OCI-LY7 (cell line): Measurements from ENCODE around the gene ULK3. TPM values are rescaled to one million over a fixed set of nuclear protein-coding genes. Genes with fewer than 3 reads are reported as not detected.

Experiments used
- BruUV-seq: library from RNA; stranded (reverse); fragments of 400-500 nt; replicated peaks from 2 replicates; lab custom pipeline; 2021; lab: Mats Ljungman, UMichigan
- CTCF ChIA-PET: fragments of 300-600 bp; sonication (Branson Sonifier 250); formaldehyde crosslinking; loops from one replicate; lab custom pipeline; 2022; ENCODE audit warnings: antibody characterized with exemption; ENCODE audit not compliant: unreplicated experiment; lab: Charles Lee
- POLR2A ChIA-PET: fragments of 300-600 bp; sonication (Branson Sonifier 250); formaldehyde crosslinking; loops from one replicate; lab custom pipeline; 2022; ENCODE audit warnings: antibody characterized with exemption; lab: Charles Lee
- DNase-seq: peaks from one replicate; pipeline ENCODE4 v3.0.0-alpha.2; 2015; ENCODE audit warnings: low spot score
- H2AFZ ChIP-seq: fragments of 200-600 bp; sonication (generic), shearing (Covaris generic); 2 replicates; pipeline ENCODE4 v1.6.1; 2014; ENCODE audit warnings: mild to moderate bottlenecking, antibody characterized with exemption, low read length, moderate library complexity
- H3K27ac ChIP-seq: fragments of 200-600 bp; sonication (generic); 2 replicates; pipeline ENCODE4 v1.5.1; 2014; ENCODE audit warnings: mixed run types, low read depth, mild to moderate bottlenecking, moderate library complexity, low read length, inconsistent platforms; ENCODE audit not compliant: poor library complexity, severe bottlenecking
- H3K36me3 ChIP-seq: fragments of 200-600 bp; sonication (generic); 2 replicates; pipeline ENCODE4 v1.6.1; 2014; ENCODE audit warnings: mild to moderate bottlenecking, antibody characterized with exemption, low read length, moderate library complexity, mixed read lengths; ENCODE audit not compliant: insufficient read depth
- H3K4me1 ChIP-seq: fragments of 200-600 bp; sonication (generic); 2 replicates; pipeline ENCODE4 v1.5.1; 2014; ENCODE audit warnings: mild to moderate bottlenecking, low read length; ENCODE audit not compliant: insufficient read depth, poor library complexity, severe bottlenecking
- H3K4me2 ChIP-seq: fragments of 200-600 bp; sonication (generic); 2 replicates; pipeline ENCODE4 v1.6.1; 2014; ENCODE audit warnings: mild to moderate bottlenecking, low read length
- H3K4me3 ChIP-seq: fragments of 200-600 bp; sonication (generic); 2 replicates; pipeline ENCODE4 v1.5.1; 2014; ENCODE audit warnings: mild to moderate bottlenecking, low read depth, low read length; ENCODE audit not compliant: poor library complexity, severe bottlenecking
- H3K79me2 ChIP-seq: fragments of 200-600 bp; sonication (generic); 2 replicates; pipeline ENCODE4 v1.6.1; 2016; ENCODE audit warnings: low read depth, mild to moderate bottlenecking, low read length, moderate library complexity, mixed read lengths; ENCODE audit not compliant: insufficient read depth
- H3K9me2 ChIP-seq: fragments of 200-600 bp; sonication (generic); 2 replicates; pipeline ENCODE4 v1.6.1; 2016; ENCODE audit warnings: mild to moderate bottlenecking, low read length, mixed read lengths; ENCODE audit not compliant: insufficient read depth
- H3K9me3 ChIP-seq: fragments of 200-600 bp; sonication (generic); 2 replicates; pipeline ENCODE4 v1.6.1; 2014; ENCODE audit warnings: mild to moderate bottlenecking, mixed run types, low read length, mixed read lengths
- H4K20me1 ChIP-seq: fragments of 200-600 bp; sonication (generic); 2 replicates; pipeline ENCODE4 v1.6.1; 2014; ENCODE audit warnings: mild to moderate bottlenecking, antibody characterized with exemption, low read length, moderate library complexity, mixed read lengths; ENCODE audit not compliant: insufficient read depth
- EZH2phosphoT487 ChIP-seq: fragments of 200-600 bp; sonication (generic); IDR thresholded peaks from 2 replicates; pipeline ENCODE4 v1.6.1; 2018; ENCODE audit warnings: low read depth, borderline replicate concordance, mild to moderate bottlenecking, mixed run types, antibody characterized with exemption, low read length, moderate library complexity, mixed read lengths
- intact Hi-C: fragments of 100-400 bp; cut with micrococcal nuclease; formaldehyde crosslinking; loops from one replicate; pipeline ENCODE4 v1.10.0; 2022; ENCODE audit not compliant: unreplicated experiment
- total RNA-seq, 2 experiments: library from RNA; depleted of rRNA in 1 of 2; stranded (reverse); fragments of >200 nt in 1 of 2; shearing (Covaris generic) in 1 of 2; gene quantifications; 2 replicates each; pipeline ENCODE4 v1.2.3, GENCODE V29; 2014 to 2022
- TF ChIP-seq, protein P1 (sequence below): fragments of 200-600 bp; sonication (generic); conservative IDR thresholded peaks from 2 replicates; pipeline ENCODE4 v1.5.1; 2014; ENCODE audit warnings: mild to moderate bottlenecking, antibody characterized with exemption, low read length, moderate library complexity, mixed read lengths

ULK3 gene
- total RNA-seq, 2 experiments from 2014 or later, result 31.7 to 46.4 TPM

DNA sequence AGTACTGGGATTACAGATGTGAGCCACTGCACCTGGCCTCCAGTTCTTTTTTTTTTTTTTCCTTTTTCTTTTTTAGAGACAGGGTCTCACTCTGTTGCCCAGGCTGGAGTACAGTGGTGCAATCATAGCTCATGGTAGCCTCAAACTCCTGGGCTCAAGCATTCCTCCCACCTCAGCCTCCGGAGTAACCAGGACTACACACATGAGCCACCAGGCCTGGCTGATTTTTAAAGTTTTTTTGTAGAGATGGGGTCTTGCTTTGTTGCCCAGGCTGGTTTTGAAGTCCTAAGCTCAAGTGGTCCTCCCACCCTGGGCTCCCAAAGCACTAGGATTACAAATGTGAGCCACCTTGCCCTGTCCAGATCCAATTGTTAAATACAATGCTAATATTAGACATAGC is 13.6 kb upstream of the ULK3 start:
- peaks cover 43% of the 10 kb centered on the region for H3K4me1 ChIP-seq
- no peak for TF ChIP-seq EZH2phosphoT487
- TF ChIP-seq, protein P1, sequence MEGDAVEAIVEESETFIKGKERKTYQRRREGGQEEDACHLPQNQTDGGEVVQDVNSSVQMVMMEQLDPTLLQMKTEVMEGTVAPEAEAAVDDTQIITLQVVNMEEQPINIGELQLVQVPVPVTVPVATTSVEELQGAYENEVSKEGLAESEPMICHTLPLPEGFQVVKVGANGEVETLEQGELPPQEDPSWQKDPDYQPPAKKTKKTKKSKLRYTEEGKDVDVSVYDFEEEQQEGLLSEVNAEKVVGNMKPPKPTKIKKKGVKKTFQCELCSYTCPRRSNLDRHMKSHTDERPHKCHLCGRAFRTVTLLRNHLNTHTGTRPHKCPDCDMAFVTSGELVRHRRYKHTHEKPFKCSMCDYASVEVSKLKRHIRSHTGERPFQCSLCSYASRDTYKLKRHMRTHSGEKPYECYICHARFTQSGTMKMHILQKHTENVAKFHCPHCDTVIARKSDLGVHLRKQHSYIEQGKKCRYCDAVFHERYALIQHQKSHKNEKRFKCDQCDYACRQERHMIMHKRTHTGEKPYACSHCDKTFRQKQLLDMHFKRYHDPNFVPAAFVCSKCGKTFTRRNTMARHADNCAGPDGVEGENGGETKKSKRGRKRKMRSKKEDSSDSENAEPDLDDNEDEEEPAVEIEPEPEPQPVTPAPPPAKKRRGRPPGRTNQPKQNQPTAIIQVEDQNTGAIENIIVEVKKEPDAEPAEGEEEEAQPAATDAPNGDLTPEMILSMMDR, result no peak
- no peak for DNase-seq
- H4K20me1 ChIP-seq, result no peaks in the 10 kb centered on the region
- no peak overlapping the region for H3K4me3 ChIP-seq
- no peaks in the 10 kb centered on the region for H3K9me3 ChIP-seq
- CTCF ChIA-PET, result interaction anchor here (0.6 to 0.9 kb wide), 2 partner anchors 13 kb away, joined by 3 read pairs; no protein-coding TSS in a partner anchor
- peak overlapping the region; percentile 51 for H3K27ac ChIP-seq
- H2AFZ ChIP-seq, result no peak overlapping the region
- H3K36me3 ChIP-seq, result peaks cover 33% of the 10 kb centered on the region
- peaks cover 23% of the 10 kb centered on the region; the same call in 1 of the 2 replicates for H3K79me2 ChIP-seq
- BruUV-seq, result no TSS peak
- intact Hi-C loops, result loop anchor here (2.0 kb wide), 1 partner anchor 16 kb away; the partner anchor contains the start of gene SCAMP2
- H3K4me2 ChIP-seq, result peak overlapping the region; percentile 49
- POLR2A ChIA-PET, result interaction anchor here (0.6 to 2.0 kb wide), 4 partner anchors 14 to 1883 kb away, joined by 3 to 21 read pairs (median 4); no protein-coding TSS in a partner anchor
- H3K9me2 ChIP-seq, result no peaks in the 10 kb centered on the region

DNA sequence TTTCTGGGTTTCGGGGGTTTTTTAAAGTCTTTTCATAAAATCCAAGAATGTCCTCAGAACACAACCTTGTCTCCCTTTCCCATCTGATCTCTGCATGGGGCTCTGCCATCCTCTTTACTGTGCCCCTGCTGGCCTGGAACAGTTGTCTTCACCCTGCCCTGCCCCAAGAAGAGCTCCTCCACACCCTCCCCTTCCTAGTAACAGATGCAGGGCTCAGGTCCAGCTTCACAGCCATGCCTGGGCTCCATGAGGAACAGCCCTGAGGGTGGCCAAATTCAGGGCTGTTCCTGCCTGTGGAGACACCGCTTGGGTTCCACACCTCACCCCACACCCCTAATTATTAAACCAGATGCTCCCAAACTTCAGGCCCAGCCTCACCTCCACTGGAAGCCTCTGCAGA is 12.9 kb upstream of the ULK3 start:
- H3K79me2 ChIP-seq, result peaks cover 19% of the 10 kb centered on the region; the same call in 1 of the 2 replicates

More for the DNA sequence above, 12.9 kb upstream of the ULK3 start:
- Histone ChIP-seq H3K4me1 (peaks cover 43% of the 10 kb centered on the region), H2AFZ (no peak overlapping the region), H3K36me3 (peaks cover 40% of the 10 kb centered on the region), H3K27ac (no peak overlapping the region), H3K4me2 (no peak overlapping the region; the same call in 1 of the 2 replicates), H3K9me3 (no peaks in the 10 kb centered on the region), H3K9me2 (no peaks in the 10 kb centered on the region), H3K4me3 (no peak overlapping the region), H4K20me1 (no peaks in the 10 kb centered on the region)
- TF ChIP-seq, protein P1, result no peak
- TF ChIP-seq EZH2phosphoT487, result no peak
- ChIA-PET POLR2A (interaction anchor here (0.6 to 2.0 kb wide), 5 partner anchors 14 to 870 kb away, joined by 3 to 21 read pairs (median 5); no protein-coding TSS in a partner anchor), CTCF (interaction anchor here (0.6 to 0.9 kb wide), 2 partner anchors 12 to 13 kb away, joined by 3 read pairs; no protein-coding TSS in a partner anchor)
- no peak for DNase-seq
- BruUV-seq, result no TSS peak
- intact Hi-C loops, result loop anchor here (2.0 kb wide), 1 partner anchor 17 kb away; the partner anchor contains the start of gene SCAMP2
